Sigmoid colon (tissue), 3 donors: Measurements from ENCODE around the gene ADGRG6.

Source experiments
- POLR2A ChIP-seq, 2 donors: fragments of 450-650 bp; IDR thresholded peaks; one replicate each; pipeline ENCODE4 v1.6.1; 2016; ENCODE audit warnings: antibody characterized with exemption in 2 of 2, mild to moderate bottlenecking in 2 of 2, moderate library complexity in 2 of 2
- TF ChIP-seq, protein P1 (sequence below), 4 experiments: fragments of 450-650 bp in 3 of 4; fragments of 200-600 bp in 1 of 4; IDR thresholded peaks; one replicate each; pipeline ENCODE4 v1.5.1; 2016 to 2019; ENCODE audit warnings: antibody characterized with exemption in 4 of 4, mild to moderate bottlenecking in 3 of 4, moderate library complexity in 2 of 4

DNA sequence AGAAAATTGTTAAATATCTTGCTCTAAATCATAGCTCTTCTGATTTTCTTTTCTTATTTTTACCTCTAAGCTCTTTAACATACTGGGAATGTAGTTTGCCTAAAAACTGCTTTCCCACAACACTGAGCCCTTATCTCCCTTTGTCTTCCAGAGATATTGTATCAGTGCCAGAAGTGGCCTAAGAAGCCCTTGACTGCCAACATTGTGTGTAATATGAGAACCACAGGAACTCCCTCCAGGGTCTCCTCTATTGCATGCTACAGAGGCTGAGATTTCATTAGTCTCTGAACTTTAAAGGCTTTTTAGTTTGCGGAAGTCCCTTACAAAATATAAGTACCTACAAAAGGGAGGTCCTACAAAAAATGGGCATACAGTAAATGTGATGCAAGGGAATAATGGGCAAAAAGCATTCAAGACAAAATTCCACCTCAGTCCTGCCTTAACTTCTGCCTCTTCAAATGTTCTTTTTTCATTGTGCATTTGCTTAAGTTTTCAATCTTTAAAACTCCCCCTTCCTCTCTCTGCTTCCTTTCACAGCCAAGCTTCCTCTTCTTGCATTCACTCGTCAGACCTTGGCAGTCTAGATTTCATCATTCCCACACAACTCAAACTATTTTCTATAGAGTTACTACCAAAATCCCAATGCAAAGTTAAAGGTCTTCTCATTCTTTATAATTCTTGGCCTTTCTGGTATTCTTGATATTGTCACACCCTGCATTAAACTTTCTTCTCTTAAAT lies 76.5 kb downstream of the ADGRG6 start:
- no peak for TF ChIP-seq POLR2A (IDR thresholded peaks at IDR 0.05)
- TF ChIP-seq, protein P1, sequence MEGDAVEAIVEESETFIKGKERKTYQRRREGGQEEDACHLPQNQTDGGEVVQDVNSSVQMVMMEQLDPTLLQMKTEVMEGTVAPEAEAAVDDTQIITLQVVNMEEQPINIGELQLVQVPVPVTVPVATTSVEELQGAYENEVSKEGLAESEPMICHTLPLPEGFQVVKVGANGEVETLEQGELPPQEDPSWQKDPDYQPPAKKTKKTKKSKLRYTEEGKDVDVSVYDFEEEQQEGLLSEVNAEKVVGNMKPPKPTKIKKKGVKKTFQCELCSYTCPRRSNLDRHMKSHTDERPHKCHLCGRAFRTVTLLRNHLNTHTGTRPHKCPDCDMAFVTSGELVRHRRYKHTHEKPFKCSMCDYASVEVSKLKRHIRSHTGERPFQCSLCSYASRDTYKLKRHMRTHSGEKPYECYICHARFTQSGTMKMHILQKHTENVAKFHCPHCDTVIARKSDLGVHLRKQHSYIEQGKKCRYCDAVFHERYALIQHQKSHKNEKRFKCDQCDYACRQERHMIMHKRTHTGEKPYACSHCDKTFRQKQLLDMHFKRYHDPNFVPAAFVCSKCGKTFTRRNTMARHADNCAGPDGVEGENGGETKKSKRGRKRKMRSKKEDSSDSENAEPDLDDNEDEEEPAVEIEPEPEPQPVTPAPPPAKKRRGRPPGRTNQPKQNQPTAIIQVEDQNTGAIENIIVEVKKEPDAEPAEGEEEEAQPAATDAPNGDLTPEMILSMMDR (IDR thresholded peaks at IDR 0.05): no peak
